ENCODE results near the gene ZNF12. TPM values are rescaled to one million over a fixed set of nuclear protein-coding genes. Genes with fewer than 3 reads are reported as not detected.
"Not testable (repeated sequence)": the region's sequence is repeated elsewhere in the genome, so short reads cannot be mapped to it uniquely, and the experiment has no call there.

ZNF12 gene
- total and polyA plus RNA-seq, 4 donors, result 4.4 to 9.9 (median 7.6) TPM

GRCh38 chr7:6691103-6691502 is 15.6 kb downstream of the ZNF12 start:
- peaks cover 50 to 98% (median 80%) of the 10 kb centered on the region in 4 donors for H3K9me3 ChIP-seq (ENCODE audit: control insufficient read depth in 4 of 4, low read length in 3 of 4)
- 98% methylated on average over 4 of the region's 4 CpGs for WGBS
- H3K4me1 ChIP-seq (ENCODE audit: control insufficient read depth in 4 of 4, insufficient read depth in 4 of 4, low read length in 3 of 4), result no peaks in the 10 kb centered on the region
- peaks cover 26 to 91% (median 89%) of the 10 kb centered on the region in 4 donors for H3K36me3 ChIP-seq (ENCODE audit: control insufficient read depth in 4 of 4, insufficient read depth in 3 of 4, low read depth in 1 of 4, low read length in 3 of 4)
- peak overlapping the region in 2 of 3 donors; percentile 15 to 35 for H3K4me3 ChIP-seq (ENCODE audit: low read depth in 1 of 3, low read length in 3 of 3)
- H3K27ac ChIP-seq (ENCODE audit: low read depth in 1 of 2, low read length in 2 of 2), result no peak overlapping the region
- TF ChIP-seq, protein P1, sequence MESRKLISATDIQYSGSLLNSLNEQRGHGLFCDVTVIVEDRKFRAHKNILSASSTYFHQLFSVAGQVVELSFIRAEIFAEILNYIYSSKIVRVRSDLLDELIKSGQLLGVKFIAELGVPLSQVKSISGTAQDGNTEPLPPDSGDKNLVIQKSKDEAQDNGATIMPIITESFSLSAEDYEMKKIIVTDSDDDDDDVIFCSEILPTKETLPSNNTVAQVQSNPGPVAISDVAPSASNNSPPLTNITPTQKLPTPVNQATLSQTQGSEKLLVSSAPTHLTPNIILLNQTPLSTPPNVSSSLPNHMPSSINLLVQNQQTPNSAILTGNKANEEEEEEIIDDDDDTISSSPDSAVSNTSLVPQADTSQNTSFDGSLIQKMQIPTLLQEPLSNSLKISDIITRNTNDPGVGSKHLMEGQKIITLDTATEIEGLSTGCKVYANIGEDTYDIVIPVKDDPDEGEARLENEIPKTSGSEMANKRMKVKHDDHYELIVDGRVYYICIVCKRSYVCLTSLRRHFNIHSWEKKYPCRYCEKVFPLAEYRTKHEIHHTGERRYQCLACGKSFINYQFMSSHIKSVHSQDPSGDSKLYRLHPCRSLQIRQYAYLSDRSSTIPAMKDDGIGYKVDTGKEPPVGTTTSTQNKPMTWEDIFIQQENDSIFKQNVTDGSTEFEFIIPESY (IDR thresholded peaks at IDR 0.05), result peak; percentile 49
- no peak for TF ChIP-seq RXRA (IDR thresholded peaks at IDR 0.05)
- H3K9ac ChIP-seq (ENCODE audit: low read depth in 1 of 2, low read length in 2 of 2), result no peak overlapping the region
- DNase-seq (ENCODE audit: low spot score), result no peak
- H3K27me3 ChIP-seq (ENCODE audit: control insufficient read depth in 4 of 4, insufficient read depth in 4 of 4, low read length in 3 of 4), result no peaks in the 10 kb centered on the region

DNA sequence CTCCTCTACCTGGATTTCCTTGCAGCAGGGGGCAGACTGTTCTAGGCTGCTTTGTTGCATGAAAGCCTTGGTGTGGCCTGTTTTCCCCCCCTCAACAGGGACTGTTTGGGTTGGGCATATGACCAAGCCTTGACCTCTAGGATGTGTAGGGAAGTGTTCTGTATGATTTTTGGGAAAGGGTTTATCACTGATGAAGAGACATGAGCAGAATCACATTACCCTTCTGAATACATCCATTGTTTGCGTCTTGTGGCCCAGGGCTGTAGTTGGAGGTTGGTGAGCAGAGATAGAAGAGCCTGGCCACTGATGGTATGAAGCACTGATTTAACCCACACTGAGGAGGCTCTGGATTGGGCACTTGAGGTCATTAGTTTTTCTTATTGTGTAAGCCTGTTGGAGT is 26.6 kb downstream of the ZNF12 start:
- 98% methylated on average over 1 of the region's 1 CpG for WGBS
- no peak for DNase-seq (ENCODE audit: low spot score)
- H3K9ac ChIP-seq (ENCODE audit: low read depth in 1 of 2, low read length in 2 of 2), result no peak overlapping the region
- H3K36me3 ChIP-seq (ENCODE audit: control insufficient read depth in 4 of 4, insufficient read depth in 3 of 4, low read depth in 1 of 4, low read length in 3 of 4), result no peaks in the 10 kb centered on the region
- peaks cover 54 to 84% (median 62%) of the 10 kb centered on the region in 4 donors for H3K9me3 ChIP-seq (ENCODE audit: control insufficient read depth in 4 of 4, low read length in 3 of 4)
- no peaks in the 10 kb centered on the region for H3K27me3 ChIP-seq (ENCODE audit: control insufficient read depth in 4 of 4, insufficient read depth in 4 of 4, low read length in 3 of 4)
- no peak overlapping the region for H3K27ac ChIP-seq (ENCODE audit: low read depth in 1 of 2, low read length in 2 of 2)
- peak overlapping the region in 2 of 3 donors; percentile 29 to 59 for H3K4me3 ChIP-seq (ENCODE audit: low read depth in 1 of 3, low read length in 3 of 3)
- TF ChIP-seq REST (IDR thresholded peaks at IDR 0.05) (no peak), RAD21 (IDR thresholded peaks at IDR 0.05) (no peak), RXRA (IDR thresholded peaks at IDR 0.05) (no peak)
- no peaks in the 10 kb centered on the region for H3K4me1 ChIP-seq (ENCODE audit: control insufficient read depth in 4 of 4, insufficient read depth in 4 of 4, low read length in 3 of 4)

DNA sequence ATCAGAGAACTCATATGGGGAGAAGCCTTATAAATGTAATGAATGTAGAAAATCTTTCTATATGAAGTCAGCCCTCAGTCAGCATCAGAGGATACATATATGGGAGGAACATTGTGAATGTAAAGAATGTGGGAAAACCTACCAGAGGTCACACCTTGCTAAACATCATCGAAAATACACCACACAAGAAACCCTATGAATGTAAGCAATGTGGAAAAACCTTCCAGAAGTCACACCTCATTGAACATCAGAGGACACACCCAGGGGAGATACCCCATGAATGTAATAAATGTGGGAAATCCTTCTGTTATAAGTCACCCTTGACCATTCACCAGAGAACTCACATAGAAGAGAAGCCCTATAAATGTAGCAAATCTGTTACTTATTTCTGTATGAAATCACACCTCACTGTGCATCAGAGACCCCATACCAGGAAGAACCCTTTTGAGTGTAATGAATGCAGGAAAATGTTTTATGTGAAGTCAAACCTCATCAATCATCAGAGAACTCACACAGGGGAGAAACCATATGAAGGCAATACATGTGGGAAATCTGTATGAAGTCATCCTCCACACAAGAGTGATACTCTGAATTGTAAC is 30.8 kb downstream of the ZNF12 start:
- Histone ChIP-seq H3K36me3 (ENCODE audit: control insufficient read depth in 4 of 4, insufficient read depth in 3 of 4, low read depth in 1 of 4, low read length in 3 of 4) (no peaks in the 10 kb centered on the region), H3K4me3 (ENCODE audit: low read depth in 1 of 3, low read length in 3 of 3) (peak overlapping the region in 2 of 3 donors; percentile 26 to 28), H3K27ac (ENCODE audit: low read depth in 1 of 2, low read length in 2 of 2) (no peak overlapping the region), H3K4me1 (ENCODE audit: control insufficient read depth in 4 of 4, insufficient read depth in 4 of 4, low read length in 3 of 4) (no peaks in the 10 kb centered on the region), H3K27me3 (ENCODE audit: control insufficient read depth in 4 of 4, insufficient read depth in 4 of 4, low read length in 3 of 4) (no peaks in the 10 kb centered on the region), H3K9ac (ENCODE audit: low read depth in 1 of 2, low read length in 2 of 2) (no peak overlapping the region), H3K9me3 (ENCODE audit: control insufficient read depth in 4 of 4, low read length in 3 of 4) (peaks cover 47 to 74% (median 51%) of the 10 kb centered on the region in 4 donors)
- WGBS, result 92% methylated on average over 1 of the region's 1 CpG
- no peak for DNase-seq (ENCODE audit: low spot score)
- TF ChIP-seq EGR1 (IDR thresholded peaks at IDR 0.05; ENCODE audit: low read depth in 2 of 2) (no peak), TAF1 (conservative IDR thresholded peaks at IDR 0.05) (no peak)

GRCh38 chr7:6670851-6671250 is 35.9 kb downstream of the ZNF12 start:
- DNase-seq (ENCODE audit: low spot score); H3K36me3 ChIP-seq (ENCODE audit: control insufficient read depth in 4 of 4, insufficient read depth in 3 of 4, low read depth in 1 of 4, low read length in 3 of 4); H3K27me3 ChIP-seq (ENCODE audit: control insufficient read depth in 4 of 4, insufficient read depth in 4 of 4, low read length in 3 of 4); H3K27ac ChIP-seq (ENCODE audit: low read depth in 1 of 2, low read length in 2 of 2); H3K4me3 ChIP-seq (ENCODE audit: low read depth in 1 of 3, low read length in 3 of 3); H3K9ac ChIP-seq (ENCODE audit: low read depth in 1 of 2, low read length in 2 of 2); H3K4me1 ChIP-seq (ENCODE audit: control insufficient read depth in 4 of 4, insufficient read depth in 4 of 4, low read length in 3 of 4): not testable (repeated sequence)
- peaks cover 27 to 44% (median 34%) of the 10 kb centered on the region in 4 donors for H3K9me3 ChIP-seq (ENCODE audit: control insufficient read depth in 4 of 4, low read length in 3 of 4)
- 98% methylated on average over 25 of the region's 34 CpGs for WGBS

Data from liver (tissue), 9 donors.